ENCODE results near the gene SRMS. TPM values are rescaled to one million over a fixed set of nuclear protein-coding genes. Genes with fewer than 3 reads are reported as not detected.

SRMS gene
- total RNA-seq, 1 donor from 2014 or later, result not detected

DNA sequence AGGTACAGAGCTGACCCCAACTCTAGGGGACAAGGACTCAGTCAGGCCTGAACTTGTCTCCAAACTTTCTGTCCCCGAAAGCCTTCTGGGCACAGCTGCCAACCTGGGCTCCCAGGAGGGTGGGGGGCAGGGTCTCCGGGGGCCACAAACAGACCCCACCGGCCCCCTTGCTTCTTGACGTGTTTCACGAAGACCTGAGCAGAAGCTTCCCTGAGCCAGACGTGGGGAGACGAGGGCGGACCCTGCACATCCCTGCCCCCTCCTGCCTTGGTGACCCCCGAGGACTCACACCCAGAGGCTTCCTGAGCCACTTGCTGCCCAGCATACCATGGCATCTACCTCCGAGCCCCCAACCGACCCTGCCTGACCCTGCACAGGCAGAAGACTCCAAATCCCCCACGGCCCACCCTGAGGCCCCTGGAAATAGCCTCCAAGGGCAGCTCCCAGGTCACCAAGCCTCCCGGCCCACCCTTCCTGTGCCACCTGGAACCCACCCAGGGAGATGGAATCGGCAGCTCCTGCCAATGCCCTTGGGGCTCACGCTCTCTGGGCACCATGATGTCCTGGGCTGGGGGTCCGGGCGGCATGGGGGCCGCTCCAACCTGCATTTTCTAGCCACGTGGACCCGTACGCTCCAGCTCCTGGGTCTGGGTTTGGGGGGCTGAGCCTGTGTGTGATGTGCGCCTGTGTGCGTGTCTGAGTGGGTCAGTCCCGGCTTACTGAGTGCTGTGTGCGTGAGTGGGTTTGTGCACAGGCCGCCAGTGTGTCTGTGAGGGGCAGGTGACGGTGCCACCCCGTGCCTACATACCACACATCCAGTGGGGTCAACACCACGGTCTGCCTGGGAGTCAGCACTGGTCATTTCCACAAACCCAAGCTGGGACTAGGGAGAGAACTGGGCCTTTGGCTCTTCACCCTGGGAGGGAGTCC is 7.8 kb downstream of the SRMS start:
- DNase-seq (ENCODE audit: low read depth, low spot score), result no peak

DNA sequence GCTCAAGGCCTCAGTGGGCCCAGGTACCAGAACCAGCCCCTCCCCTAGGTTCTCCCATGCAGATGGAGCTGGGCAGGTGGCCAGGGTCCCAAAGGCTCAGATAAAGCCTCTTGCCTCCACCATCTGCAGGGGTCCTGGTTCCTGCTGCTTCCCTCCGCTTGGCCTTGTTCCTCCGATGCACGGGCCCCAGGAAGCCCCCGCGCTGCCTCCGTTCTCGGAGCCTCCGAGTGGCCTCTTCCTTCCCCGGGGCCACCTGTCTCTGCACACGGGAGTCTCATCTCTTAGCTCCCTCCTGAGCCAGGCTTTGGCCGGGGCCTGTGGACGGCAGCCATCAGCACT is 8.5 kb downstream of the SRMS start:
- no peak for DNase-seq (ENCODE audit: low read depth, low spot score)

DNA sequence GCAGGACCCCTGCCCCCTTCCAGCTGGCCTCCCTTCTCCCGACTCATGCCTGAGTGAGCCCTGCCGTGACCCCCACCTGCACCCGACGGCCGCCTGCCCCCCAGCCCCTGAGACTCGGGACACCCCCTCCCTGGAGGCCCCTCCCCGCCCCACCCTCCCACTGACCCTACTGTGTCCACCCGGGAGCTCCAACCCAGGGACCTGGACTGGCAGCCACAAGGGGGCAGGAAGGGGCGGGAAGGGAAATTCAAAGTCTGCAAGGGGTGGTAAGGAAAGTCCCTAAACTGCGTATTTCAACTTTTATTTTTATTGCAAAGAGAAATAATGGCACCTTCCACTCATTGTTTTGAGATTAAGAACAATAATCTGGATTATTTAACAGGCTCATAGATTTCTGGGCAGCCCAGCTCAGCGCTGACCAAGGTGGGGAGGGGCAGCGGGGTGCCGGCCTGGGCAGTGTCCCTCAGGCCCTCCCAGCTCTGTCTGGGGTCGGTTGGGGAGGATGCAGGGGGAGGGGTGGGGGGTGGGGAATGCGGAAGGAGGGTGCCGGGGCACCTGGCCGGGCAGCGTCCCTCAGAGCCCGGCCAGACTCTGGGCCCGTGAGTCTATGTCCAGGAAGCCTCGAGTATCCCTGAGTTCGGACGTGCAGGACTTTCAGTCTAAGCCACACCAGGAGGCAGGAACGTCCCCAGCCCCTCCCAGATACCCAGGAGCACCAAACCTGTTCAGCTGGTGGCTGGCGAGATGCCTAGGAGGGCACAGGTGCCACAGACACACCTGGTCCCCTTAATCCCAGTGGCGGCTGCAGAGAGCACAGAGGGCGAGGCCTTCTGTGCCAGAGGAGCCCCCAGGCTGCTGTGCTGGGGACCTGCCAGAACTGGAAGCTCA is 9.1 kb downstream of the SRMS start:
- no peak for DNase-seq (ENCODE audit: low read depth, low spot score)

DNA sequence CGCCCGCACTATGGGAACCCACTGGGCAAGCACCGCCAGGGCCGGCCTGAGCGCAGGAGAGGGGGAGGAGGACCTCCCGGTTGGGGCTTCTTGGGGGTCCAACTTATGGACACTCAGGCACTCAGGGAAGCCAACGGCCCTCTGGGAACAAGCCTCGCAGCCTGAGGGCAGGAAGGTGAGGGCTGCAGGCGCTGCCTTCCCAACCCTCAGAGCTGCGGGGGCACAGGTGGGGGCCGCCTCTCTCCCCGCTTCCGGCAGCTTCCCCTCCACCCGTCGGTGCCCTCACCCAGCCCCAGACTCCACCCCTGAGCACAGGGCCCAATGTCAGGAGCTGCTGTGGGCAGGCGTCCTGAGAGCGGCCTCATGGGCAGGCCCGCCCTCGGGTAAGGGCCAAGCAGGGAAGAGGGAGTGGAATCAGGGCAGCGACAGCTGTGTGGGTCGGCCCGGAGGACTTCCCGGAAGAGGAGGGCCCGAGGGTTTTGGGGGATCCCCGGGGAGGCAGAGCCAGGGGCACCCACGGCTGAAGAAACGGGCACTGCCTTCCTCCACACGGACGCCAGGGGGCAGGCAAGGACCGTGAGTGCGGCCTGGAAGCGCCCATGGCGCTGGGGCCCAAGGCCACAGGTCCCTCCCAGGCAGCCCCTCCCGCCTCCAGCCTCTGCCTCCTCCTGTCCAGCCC is 9.9 kb downstream of the SRMS start:
- DNase-seq (ENCODE audit: low read depth, low spot score), result peak; percentile 76

DNA sequence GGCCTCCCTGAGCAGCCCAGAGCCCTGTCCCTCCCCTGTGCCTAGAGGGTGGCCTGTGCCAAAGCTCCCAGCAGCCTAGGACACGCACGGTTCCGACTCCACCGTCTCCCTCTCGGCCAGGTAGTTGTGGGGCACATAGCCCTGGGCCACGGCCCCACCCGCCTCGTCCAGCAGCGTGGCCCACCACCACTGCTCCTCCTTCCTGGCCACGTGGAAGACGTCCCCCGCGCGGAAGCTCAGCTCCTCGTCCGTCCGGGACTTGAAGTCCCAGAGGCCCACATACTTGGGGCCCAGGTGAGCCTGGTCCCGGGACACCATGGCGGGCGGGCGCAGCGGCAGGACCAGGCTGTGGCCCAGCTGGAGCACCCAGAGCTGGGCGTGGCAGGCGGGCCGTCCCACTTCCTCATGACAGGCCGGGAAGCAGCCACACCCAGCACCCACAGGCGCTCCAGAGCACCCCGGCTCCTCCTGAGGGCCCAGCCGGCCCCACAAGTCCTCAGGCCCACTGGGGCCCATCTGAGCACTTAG is 10.5 kb downstream of the SRMS start, which contains the start of gene PTK6:
Gene PTK6 (minus strand): TSS at position 380 of the 528 bp plus-strand sequence. CDS start 62 bp downstream, at position 318.
- no peak for DNase-seq (ENCODE audit: low read depth, low spot score)

DNA sequence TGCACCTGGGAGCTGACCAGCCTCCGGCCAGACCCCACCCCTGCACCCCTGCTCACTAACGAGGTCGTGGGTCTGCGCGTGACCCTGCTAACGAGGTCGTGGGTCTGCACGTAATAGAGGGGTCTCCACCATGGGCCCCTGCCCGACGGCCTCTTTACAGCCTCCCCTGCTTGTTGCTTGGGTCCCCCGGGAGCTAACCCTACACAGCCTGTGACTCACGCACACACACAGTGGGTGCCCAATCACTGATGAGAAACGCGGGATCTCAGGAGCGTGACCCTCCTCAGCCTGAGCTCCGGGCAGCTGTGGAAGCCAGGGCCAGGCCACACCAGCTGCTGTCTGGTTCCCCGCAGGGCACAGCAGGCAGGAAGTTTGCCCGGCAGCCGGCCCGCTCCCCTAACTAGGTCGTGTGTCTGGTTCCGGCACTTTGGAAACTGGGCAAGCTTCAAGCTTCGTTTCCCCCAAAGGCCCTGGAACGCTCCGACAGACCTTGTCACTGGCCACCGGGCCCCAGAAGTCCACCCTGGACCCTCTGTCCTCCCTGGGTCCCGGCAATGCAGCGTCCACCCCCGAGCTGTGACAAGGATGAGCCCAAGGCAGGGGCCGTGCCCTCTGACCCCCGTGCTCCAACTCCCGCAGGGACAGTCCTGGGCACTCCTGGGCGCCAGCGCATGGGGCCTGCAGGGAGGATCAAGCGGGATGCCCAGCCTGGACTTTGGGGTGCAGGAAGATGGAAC is 11.1 kb downstream of the SRMS start:
- DNase-seq (ENCODE audit: low read depth, low spot score), result no peak

DNA sequence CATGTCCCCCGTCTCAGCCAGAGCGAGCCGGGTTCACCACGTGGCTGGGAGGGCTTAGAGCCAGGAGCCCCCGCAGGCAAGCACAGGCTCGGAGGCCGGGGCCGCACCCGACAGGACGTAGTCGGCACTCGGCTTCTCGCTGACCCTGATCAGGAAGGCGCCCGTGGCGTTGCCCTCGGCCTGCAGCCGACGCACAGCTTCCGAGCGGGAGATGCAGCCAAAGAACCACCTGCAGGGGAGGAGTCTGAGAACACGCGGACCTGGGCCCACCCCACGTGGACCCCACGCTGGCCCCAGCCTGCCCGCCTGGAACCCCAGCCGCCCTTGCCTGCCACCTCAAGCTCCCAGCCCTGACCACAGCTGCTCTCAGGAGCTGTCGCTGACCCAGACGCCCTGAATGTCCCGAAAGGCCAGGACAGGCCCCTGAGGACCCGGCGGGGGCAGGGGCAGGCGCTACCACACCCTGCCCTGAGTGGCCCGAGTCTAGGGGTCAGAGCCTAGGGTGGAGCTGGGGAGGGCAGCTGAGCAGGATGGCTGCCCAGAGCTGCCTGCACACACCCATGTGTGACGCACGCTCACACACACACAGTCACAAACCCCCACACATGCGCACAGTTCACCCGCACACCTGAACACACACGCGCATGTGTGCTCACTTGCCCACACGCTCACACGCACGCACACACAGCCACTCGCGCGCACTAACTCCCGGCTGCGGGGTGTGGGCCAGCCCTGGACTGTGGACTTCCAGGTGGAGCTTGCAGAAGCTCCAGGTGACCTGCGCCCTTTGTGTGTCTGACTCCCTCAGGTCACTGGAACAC is 12.5 kb downstream of the SRMS start:
- DNase-seq (ENCODE audit: low read depth, low spot score), result no peak

DNA sequence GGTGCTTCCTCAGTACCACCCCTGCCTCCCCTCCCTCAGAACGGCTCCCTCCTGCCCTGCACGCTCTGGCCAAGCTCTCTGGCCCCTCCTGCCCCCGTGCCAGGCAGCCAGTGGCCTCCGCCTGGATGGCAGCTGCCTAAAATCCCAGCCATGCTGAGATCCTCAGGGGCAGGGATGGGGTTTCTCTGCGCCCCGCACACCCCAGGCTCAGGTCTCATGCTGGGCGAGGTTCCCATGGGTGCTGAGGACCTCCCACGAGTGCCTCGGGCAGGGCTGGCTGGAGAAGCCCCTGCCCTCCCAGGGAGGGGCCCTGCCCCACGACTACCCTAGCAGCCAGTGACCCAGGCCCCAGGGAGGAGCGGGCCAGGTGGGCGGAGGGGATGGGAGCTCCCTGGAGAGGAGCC is 13.1 kb downstream of the SRMS start:
- DNase-seq (ENCODE audit: low read depth, low spot score), result no peak

DNA sequence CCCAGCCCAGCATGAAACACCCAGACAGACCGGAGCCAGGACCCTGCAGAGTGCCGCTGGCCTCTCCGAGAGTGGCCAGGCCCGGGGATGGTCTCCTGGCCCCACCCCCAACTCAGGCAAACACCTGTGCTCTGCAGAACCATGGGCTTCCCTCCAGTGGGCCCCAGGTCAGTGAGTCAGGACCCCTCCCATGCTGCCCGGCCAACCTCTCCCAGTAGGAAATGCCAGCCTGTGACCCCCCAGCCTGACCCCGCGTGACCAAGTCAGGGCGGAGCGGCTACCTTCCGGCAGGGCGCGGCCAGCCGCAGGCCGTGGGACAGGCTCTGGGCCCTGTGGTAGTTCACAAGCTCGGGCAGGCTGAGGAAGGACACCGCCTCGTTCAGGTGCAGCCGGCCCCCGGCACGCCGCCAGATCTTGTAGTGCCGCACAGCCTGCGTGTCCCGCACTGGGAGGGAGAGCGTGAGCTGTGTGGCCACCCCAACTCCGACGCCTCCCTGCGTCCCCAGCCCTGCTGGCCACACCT is 13.6 kb downstream of the SRMS start:
- no peak for DNase-seq (ENCODE audit: low read depth, low spot score)

DNA sequence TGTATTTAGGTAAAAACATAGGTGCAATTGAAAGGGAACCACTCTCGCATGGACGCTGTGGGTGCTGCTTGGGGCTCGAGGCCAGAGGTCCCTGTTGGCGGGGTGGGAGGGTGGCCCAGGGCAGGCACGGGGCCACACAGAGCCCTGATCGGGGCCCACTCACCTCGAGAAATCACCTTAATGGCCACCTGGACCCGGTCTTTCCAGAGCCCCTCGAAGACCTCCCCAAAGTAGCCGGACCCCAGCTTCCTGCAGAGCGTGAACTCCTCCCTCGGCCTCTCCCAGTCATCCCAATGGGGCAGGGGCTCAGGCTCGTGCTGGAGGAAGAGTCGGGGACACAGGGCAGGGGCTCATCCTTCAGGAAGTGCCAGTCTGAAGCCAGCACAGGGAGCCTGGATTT is 14.2 kb downstream of the SRMS start:
- no peak for DNase-seq (ENCODE audit: low read depth, low spot score)

DNA sequence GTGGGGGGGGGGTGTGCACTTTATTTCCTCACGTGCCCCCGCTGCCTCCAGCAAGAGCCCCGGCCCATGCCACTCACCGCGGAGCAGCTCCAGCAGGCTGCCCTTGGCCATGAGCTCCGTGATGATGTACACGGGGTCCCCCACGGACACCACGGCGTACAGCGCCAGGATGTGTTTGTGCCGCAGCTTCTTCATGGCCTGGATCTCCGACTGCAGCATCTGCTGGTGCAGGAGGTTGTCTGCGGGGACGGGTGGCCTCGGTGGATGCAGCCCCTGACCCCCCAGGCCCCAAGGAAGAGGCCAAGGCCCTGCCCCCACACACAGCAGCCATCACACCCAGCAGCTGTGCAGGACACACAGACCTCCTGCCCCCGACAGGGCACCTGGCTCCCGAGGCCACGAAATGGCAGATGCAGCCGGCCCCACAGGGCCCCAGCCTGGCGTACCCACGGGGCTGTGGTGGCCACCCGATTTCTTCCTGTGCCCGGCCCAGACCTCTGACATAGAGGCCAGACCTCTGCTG is 15.0 kb downstream of the SRMS start:
- DNase-seq (ENCODE audit: low read depth, low spot score), result no peak

DNA sequence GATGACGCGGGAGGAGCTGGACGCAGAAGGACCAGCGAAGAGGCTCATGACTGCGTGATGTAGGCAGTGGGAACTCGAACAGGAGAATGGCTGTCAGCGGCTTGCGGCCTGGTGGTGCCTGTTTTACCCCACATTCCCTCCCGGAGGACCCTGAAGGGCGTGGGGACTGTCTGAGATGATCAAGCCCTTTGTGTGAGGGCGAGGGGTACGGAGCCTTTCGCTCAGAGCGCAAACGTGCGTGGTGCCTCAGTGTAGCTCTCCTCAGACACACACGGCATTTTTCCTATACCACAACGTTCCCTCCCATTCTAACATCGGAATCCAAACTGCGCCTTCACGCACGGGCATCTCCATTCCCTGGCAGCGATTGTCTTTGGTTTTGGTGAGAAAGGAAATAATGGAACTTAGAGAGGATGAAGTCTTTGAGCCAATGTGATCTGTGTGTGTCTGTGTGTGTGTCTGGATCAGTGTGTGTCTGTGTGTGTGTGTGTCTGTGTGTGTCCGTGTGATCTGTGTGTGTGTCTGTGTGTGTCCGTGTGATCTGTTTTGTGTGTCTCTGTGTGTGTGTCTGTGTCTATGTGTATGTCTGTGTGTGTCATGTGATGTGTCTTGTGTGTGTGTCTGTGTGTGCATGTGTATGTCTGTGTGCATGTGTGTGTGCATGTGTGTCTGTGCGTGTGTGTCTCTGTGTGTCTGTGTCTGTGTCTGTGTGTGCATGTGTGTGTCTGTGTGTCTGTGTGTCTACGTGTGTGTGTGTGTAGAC is 15.7 kb downstream of the SRMS start:
- no peak for DNase-seq (ENCODE audit: low read depth, low spot score)

DNA sequence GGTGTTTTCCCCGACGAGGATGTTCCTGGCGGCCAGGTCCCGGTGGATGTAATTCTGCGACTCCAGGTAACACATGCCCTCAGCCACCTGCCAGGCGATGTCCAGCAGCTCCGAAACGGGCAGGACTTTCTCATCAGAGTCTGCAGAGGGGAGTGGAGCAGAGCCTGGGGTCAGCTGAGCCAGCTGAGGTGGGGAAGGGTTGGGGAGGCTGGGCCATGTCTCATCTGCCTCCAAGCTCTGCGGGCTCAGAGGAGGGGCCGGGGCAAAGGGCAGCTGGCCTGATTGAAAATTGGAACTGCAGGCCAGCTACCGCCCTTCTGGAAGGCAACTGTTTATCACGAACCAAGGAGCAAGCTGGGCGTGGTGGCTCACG is 16.8 kb downstream of the SRMS start:
- no peak for DNase-seq (ENCODE audit: low read depth, low spot score)

DNA sequence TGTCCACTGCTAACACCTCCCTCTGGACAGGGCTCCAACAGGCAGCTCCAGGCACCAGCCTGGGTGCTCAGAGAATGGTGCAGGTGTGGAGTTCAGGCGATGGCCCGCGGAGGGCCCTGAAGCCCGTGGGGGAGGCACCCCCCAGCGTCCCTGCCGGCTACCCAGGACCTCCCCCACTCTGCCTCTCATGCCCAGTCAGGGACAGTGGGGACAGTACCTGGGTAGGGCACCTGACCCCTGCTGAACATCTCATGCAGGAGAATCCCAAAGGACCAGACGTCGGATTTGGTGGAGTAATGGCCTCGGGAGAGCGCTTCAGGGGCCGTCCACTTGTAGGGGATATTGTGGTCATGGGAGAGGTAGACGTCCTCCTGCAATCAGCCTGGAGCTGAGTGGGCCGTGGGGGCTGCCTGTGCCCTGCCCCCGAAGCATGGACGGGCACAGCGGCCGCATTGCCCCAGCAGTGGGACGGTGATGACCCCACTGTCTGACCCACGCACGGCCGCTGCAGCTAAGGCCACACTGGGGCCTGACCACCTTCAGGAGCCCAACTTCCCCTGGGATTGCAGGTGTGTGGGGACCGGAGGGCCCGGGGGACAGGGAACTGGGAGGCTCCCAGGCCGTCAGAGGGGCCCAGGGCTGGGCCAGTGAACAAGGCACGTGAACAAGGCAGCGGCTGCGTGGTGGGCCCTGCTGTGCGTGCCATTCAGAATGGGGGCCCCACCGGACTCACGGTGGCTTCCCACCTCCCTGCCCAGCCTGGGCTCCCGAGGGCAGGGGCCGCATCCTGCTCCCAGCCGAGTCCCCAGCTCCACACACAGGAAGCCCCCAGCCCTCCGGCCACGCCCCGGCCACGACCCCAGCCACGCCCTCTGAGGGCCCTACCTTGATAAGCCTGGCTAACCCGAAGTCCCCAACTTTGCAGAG is 17.4 kb downstream of the SRMS start:
- no peak for DNase-seq (ENCODE audit: low read depth, low spot score)

DNA sequence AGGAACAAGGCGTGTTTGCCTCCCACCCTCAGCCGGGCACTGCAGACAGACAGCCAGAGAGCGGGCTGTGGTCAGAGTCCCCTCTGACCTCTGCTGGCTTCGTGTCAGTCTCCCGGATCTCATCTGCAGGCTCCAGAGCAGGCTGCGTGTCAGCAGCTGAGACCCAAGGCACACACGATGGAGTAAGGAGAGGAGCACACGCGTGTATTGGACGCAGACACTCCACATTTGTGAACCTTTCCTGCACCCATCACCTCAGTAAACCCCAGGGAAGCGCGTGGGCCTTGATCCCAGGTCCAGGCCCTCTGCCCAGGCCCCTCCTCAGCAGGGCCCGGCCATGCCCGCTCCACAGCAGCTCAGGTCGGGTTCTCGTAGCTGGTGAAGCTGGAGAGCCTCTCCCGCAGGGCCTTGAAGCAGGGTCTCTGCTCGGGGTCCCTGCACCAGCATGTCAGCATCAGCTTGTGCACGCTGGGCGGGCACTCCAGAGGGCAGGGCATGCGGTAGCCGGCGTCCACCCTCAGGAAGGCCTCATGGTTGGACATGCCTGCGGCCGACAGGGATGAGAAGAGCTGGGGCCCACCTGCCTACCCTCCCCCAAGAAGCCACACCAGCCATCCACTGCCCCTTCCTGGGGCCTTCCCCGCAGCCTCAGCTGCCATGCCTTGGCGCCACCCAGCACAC is 18.2 kb downstream of the SRMS start:
- DNase-seq (ENCODE audit: low read depth, low spot score), result no peak

DNA sequence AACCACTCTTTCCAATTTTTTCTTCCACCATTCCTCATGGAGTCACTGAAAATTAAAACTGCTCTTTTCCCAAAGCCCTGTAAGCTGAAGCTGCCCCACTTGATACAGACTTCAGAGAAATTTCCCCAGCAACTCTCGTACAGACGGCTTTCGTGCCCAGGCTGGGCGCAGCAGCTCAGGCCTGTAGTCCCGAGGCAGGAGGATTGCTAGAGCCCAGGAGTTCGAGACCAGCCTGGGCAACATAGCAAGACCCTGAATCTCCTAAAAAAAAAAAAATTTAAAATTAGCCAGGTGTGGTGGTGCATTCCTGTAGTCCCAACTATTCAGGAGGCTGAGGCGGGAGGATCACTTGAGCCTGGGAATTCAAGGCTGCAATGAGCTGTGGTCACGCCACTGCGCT is 20.4 kb downstream of the SRMS start:
- no peak for DNase-seq (ENCODE audit: low read depth, low spot score)

DNA sequence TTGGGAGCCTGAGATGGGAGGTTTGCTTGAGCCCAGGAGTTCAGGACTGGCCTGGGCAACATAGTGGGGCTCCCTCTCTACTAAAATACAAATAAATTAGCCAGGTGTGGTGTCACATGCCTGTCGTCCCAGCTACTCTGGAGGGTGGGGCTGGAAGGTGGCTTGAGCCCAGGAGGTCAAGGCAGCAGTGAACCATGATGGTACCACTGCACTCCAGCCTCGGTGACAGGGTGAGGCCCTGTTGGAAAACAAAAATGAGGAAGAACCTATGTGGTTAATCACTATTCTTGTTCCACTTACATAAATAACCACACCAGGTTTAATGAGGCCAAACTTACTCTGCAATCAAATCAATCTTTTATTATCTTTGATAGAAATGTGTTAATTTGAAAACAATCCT is 21.6 kb downstream of the SRMS start:
- no peak for DNase-seq (ENCODE audit: low read depth, low spot score)

Measured in pulmonary artery endothelial cell (primary cell).